HEK293 (cell line): Measurements from ENCODE around the gene ALDH16A1.

Experiments
- CTCF ChIP-seq: fragments of 450-650 bp; formaldehyde crosslinking; IDR thresholded peaks from 2 replicates; pipeline ENCODE4 v1.5.1; 2016; ENCODE audit warnings: missing biosample characterization, missing genetic modification characterization
- EGR2 ChIP-seq: fragments of 450-650 bp; formaldehyde crosslinking; IDR thresholded peaks from 2 replicates; pipeline ENCODE4 v1.5.1; 2016; ENCODE audit warnings: low read depth, missing biosample characterization, missing genetic modification characterization
- GFI1B ChIP-seq: fragments of 450-650 bp; formaldehyde crosslinking; IDR thresholded peaks from 2 replicates; pipeline ENCODE4 v1.5.1; 2016; ENCODE audit warnings: missing biosample characterization, missing genetic modification characterization
- KLF10 ChIP-seq: fragments of 450-650 bp; IDR thresholded peaks from 2 replicates; pipeline ENCODE4 v1.5.1; 2018; ENCODE audit warnings: missing biosample characterization, mild to moderate bottlenecking, missing genetic modification characterization
- KLF7 ChIP-seq: fragments of 450-650 bp; formaldehyde crosslinking; IDR thresholded peaks from 2 replicates; pipeline ENCODE4 v1.5.1; 2016; ENCODE audit warnings: missing biosample characterization, missing genetic modification characterization, borderline replicate concordance
- TCF7L2 ChIP-seq: IDR thresholded peaks from 2 replicates; pipeline ENCODE4 v1.6.1; 2011; ENCODE audit warnings: low read depth, mild to moderate bottlenecking, inconsistent platforms, low read length, moderate library complexity, borderline replicate concordance
- ZBTB1 ChIP-seq: fragments of 450-650 bp; formaldehyde crosslinking; IDR thresholded peaks from 2 replicates; pipeline ENCODE4 v1.5.1; 2016; ENCODE audit warnings: missing biosample characterization, missing genetic modification characterization
- ZBTB48 ChIP-seq: fragments of 450-650 bp; formaldehyde crosslinking; IDR thresholded peaks from 2 replicates; pipeline ENCODE4 v1.5.1; 2016; ENCODE audit warnings: missing biosample characterization, missing genetic modification characterization
- ZIC2 ChIP-seq: fragments of 450-650 bp; formaldehyde crosslinking; IDR thresholded peaks from 2 replicates; pipeline ENCODE4 v1.5.1; 2016; ENCODE audit warnings: missing biosample characterization, missing genetic modification characterization
- ZNF146 ChIP-seq: fragments of 450-650 bp; formaldehyde crosslinking; IDR thresholded peaks from 2 replicates; pipeline ENCODE4 v1.5.1; 2016; ENCODE audit warnings: missing biosample characterization, missing genetic modification characterization
- ZNF2 ChIP-seq: fragments of 450-650 bp; formaldehyde crosslinking; IDR thresholded peaks from 2 replicates; pipeline ENCODE4 v1.5.1; 2016; ENCODE audit warnings: missing biosample characterization, missing genetic modification characterization
- ZNF202 ChIP-seq: fragments of 450-650 bp; formaldehyde crosslinking; IDR thresholded peaks from 2 replicates; pipeline ENCODE4 v1.5.1; 2016; ENCODE audit warnings: missing biosample characterization, missing genetic modification characterization, borderline replicate concordance
- ZNF311 ChIP-seq: fragments of 450-650 bp; formaldehyde crosslinking; IDR thresholded peaks from 2 replicates; pipeline ENCODE4 v1.5.1; 2017; ENCODE audit warnings: missing biosample characterization, missing genetic modification characterization, borderline replicate concordance
- ZNF449 ChIP-seq: fragments of 450-650 bp; formaldehyde crosslinking; IDR thresholded peaks from 2 replicates; pipeline ENCODE4 v1.5.1; 2017; ENCODE audit warnings: missing biosample characterization, mild to moderate bottlenecking, missing genetic modification characterization, moderate library complexity
- ZNF558 ChIP-seq: fragments of 450-650 bp; formaldehyde crosslinking; IDR thresholded peaks from 2 replicates; pipeline ENCODE4 v1.5.1; 2016; ENCODE audit warnings: missing biosample characterization, missing genetic modification characterization
- ZNF585B ChIP-seq: fragments of 450-650 bp; formaldehyde crosslinking; IDR thresholded peaks from 2 replicates; pipeline ENCODE4 v1.5.1; 2016; ENCODE audit warnings: missing biosample characterization, missing genetic modification characterization
- ZNF600 ChIP-seq: fragments of 450-650 bp; formaldehyde crosslinking; IDR thresholded peaks from 2 replicates; pipeline ENCODE4 v1.5.1; 2016; ENCODE audit warnings: missing biosample characterization, missing genetic modification characterization
- ZNF660 ChIP-seq: fragments of 450-650 bp; IDR thresholded peaks from 2 replicates; pipeline ENCODE4 v1.5.1; 2018; ENCODE audit warnings: missing biosample characterization, mild to moderate bottlenecking, missing genetic modification characterization
- ZNF692 ChIP-seq: fragments of 450-650 bp; formaldehyde crosslinking; IDR thresholded peaks from 2 replicates; pipeline ENCODE4 v1.5.1; 2016; ENCODE audit warnings: missing biosample characterization, missing genetic modification characterization
- ZNF701 ChIP-seq: fragments of 450-650 bp; formaldehyde crosslinking; IDR thresholded peaks from 2 replicates; pipeline ENCODE4 v1.5.1; 2016; ENCODE audit warnings: missing biosample characterization, missing genetic modification characterization
- ZNF76 ChIP-seq: fragments of 450-650 bp; formaldehyde crosslinking; IDR thresholded peaks from 2 replicates; pipeline ENCODE4; 2016; ENCODE audit warnings: low read depth, missing biosample characterization, missing genetic modification characterization, borderline replicate concordance
- ZNF792 ChIP-seq: fragments of 450-650 bp; formaldehyde crosslinking; IDR thresholded peaks from 2 replicates; pipeline ENCODE4 v1.5.1; 2016; ENCODE audit warnings: missing biosample characterization, missing genetic modification characterization
- ZSCAN18 ChIP-seq: fragments of 450-650 bp; formaldehyde crosslinking; IDR thresholded peaks from 2 replicates; pipeline ENCODE4 v1.5.1; 2016; ENCODE audit warnings: missing biosample characterization, missing genetic modification characterization
- ZXDB ChIP-seq: fragments of 450-650 bp; formaldehyde crosslinking; IDR thresholded peaks from 2 replicates; pipeline ENCODE4 v1.5.1; 2016; ENCODE audit warnings: missing biosample characterization, missing genetic modification characterization
- TF ChIP-seq, protein P1 (sequence below): fragments of 450-650 bp; formaldehyde crosslinking; IDR thresholded peaks from 2 replicates; pipeline ENCODE4 v1.5.1; 2017; ENCODE audit warnings: missing biosample characterization, missing genetic modification characterization
- TF ChIP-seq, protein P2 (sequence below): fragments of 450-650 bp; formaldehyde crosslinking; IDR thresholded peaks from 2 replicates; pipeline ENCODE4 v1.5.1; 2016; ENCODE audit warnings: missing biosample characterization, missing genetic modification characterization
- TF ChIP-seq, protein P3 (sequence below): fragments of 450-650 bp; formaldehyde crosslinking; IDR thresholded peaks from 2 replicates; pipeline ENCODE4 v1.5.1; 2017; ENCODE audit warnings: missing biosample characterization, missing genetic modification characterization
- TF ChIP-seq, protein P4 (sequence below): fragments of 450-650 bp; IDR thresholded peaks from 2 replicates; pipeline ENCODE4 v1.5.1; 2018; ENCODE audit warnings: missing biosample characterization, missing genetic modification characterization

The ALDH16A1 gene

DNA sequence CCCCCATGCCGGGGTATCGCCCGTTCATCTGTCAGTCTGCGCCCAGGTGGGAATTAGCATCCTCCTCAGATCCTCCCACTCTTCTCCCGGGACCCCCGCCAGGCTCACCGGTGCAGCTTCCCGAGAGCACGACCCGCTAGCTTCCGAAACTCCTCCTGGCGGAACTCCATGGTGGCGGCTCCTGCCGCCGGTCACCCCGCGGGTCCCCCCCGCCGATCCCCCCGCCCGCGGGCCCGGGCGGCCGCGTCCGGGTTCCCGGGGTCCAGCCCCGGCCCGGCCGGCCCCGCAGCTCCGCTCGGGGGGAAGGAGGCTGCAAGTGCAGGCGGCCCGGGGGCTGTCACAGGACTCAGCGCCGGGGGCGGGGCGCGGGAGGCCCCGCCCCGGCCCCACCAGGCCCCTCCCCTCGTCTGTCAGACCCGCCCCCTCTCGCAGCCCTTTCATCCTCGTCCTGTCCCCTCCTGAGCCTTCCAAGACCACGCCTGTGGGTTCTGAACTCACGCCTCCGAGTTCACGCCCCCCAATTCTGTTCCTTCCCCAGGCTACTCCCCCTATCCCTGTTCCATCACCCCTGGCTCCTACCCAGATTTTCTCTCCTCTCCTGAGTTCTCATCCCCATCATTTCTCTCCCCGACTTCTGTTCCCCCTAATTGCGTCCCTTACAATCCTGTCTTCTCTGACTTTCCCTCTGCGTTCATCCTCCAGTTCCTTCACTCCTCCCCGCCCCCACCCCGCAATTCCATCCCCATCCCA lies 11.6 kb upstream of the ALDH16A1 start, which contains the start of gene SLC17A7 (continued):
- no peak for TF ChIP-seq TCF7L2
- TF ChIP-seq KLF10: no peak
- no peak for TF ChIP-seq ZNF558 (tag by site-specific recombination)
- TF ChIP-seq ZNF585B: no peak
- no peak for TF ChIP-seq ZNF660 (tag by site-specific recombination)
- TF ChIP-seq KLF7 (tag by site-specific recombination): peak; percentile 44; the same call in 1 of the 2 replicates
- no peak for TF ChIP-seq ZNF792
- TF ChIP-seq ZNF701 (tag by site-specific recombination): no peak
- peak; percentile 61 for TF ChIP-seq EGR2 (tag by site-specific recombination)
- no peak for TF ChIP-seq ZSCAN18 (tag by site-specific recombination)
- TF ChIP-seq ZNF146 (tag by site-specific recombination): no peak
- no peak for TF ChIP-seq ZBTB1 (tag by site-specific recombination)
- TF ChIP-seq ZNF600 (tag by site-specific recombination): peak; percentile 81
- TF ChIP-seq, protein P1, sequence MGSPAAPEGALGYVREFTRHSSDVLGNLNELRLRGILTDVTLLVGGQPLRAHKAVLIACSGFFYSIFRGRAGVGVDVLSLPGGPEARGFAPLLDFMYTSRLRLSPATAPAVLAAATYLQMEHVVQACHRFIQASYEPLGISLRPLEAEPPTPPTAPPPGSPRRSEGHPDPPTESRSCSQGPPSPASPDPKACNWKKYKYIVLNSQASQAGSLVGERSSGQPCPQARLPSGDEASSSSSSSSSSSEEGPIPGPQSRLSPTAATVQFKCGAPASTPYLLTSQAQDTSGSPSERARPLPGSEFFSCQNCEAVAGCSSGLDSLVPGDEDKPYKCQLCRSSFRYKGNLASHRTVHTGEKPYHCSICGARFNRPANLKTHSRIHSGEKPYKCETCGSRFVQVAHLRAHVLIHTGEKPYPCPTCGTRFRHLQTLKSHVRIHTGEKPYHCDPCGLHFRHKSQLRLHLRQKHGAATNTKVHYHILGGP (tag by site-specific recombination): no peak
- TF ChIP-seq, protein P2, sequence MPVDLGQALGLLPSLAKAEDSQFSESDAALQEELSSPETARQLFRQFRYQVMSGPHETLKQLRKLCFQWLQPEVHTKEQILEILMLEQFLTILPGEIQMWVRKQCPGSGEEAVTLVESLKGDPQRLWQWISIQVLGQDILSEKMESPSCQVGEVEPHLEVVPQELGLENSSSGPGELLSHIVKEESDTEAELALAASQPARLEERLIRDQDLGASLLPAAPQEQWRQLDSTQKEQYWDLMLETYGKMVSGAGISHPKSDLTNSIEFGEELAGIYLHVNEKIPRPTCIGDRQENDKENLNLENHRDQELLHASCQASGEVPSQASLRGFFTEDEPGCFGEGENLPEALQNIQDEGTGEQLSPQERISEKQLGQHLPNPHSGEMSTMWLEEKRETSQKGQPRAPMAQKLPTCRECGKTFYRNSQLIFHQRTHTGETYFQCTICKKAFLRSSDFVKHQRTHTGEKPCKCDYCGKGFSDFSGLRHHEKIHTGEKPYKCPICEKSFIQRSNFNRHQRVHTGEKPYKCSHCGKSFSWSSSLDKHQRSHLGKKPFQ (tag by site-specific recombination): no peak
- no peak for TF ChIP-seq ZNF311 (tag by site-specific recombination)
- peak; percentile 23; the same call in 1 of the 2 replicates for TF ChIP-seq ZXDB (tag by site-specific recombination)
- TF ChIP-seq ZNF2: no peak
- TF ChIP-seq, protein P3, sequence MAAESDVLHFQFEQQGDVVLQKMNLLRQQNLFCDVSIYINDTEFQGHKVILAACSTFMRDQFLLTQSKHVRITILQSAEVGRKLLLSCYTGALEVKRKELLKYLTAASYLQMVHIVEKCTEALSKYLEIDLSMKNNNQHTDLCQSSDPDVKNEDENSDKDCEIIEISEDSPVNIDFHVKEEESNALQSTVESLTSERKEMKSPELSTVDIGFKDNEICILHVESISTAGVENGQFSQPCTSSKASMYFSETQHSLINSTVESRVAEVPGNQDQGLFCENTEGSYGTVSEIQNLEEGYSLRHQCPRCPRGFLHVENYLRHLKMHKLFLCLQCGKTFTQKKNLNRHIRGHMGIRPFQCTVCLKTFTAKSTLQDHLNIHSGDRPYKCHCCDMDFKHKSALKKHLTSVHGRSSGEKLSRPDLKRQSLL (tag by site-specific recombination): no peak
- no peak for TF ChIP-seq GFI1B
- TF ChIP-seq ZNF202 (tag by site-specific recombination): no peak
- peak; percentile 13; the same call in 1 of the 2 replicates for TF ChIP-seq ZIC2
- TF ChIP-seq ZNF76 (tag by site-specific recombination): no peak
- TF ChIP-seq ZNF449: no peak
- TF ChIP-seq, protein P4, sequence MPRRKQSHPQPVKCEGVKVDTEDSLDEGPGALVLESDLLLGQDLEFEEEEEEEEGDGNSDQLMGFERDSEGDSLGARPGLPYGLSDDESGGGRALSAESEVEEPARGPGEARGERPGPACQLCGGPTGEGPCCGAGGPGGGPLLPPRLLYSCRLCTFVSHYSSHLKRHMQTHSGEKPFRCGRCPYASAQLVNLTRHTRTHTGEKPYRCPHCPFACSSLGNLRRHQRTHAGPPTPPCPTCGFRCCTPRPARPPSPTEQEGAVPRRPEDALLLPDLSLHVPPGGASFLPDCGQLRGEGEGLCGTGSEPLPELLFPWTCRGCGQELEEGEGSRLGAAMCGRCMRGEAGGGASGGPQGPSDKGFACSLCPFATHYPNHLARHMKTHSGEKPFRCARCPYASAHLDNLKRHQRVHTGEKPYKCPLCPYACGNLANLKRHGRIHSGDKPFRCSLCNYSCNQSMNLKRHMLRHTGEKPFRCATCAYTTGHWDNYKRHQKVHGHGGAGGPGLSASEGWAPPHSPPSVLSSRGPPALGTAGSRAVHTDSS (tag by site-specific recombination): no peak
- TF ChIP-seq ZNF692 (tag by site-specific recombination): no peak
- TF ChIP-seq ZBTB48: no peak
- 0 out of 2 replicates have a peak, but pooled peaks have one; percentile 34 for TF ChIP-seq CTCF
